Dendritic cell treated with granulocyte-macrophage colony-stimulating factor and Interleukin-4, amounts not matched to agents 40 ng/mL and 50 ng/mL, for 4 days (primary cell): ENCODE results near the gene FBXW7.

Experiments used
- H3K27ac Mint-ChIP-seq: one replicate; pipeline ENCODE4 v1.8.0; 2022; ENCODE audit warnings: mild to moderate bottlenecking, mixed read lengths
- H3K27me3 Mint-ChIP-seq: one replicate; pipeline ENCODE4 v1.8.0; 2022; ENCODE audit warnings: mild to moderate bottlenecking, mixed read lengths
- H3K36me3 Mint-ChIP-seq: one replicate; pipeline ENCODE4 v1.8.0; 2022; ENCODE audit warnings: low read depth, mixed read lengths
- H3K4me1 Mint-ChIP-seq: one replicate; pipeline ENCODE4 v1.8.0; 2022; ENCODE audit warnings: low read depth, mixed read lengths
- H3K4me3 Mint-ChIP-seq: one replicate; pipeline ENCODE4 v1.8.0; 2022; ENCODE audit warnings: mild to moderate bottlenecking, moderate library complexity, mixed read lengths
- H3K9me3 Mint-ChIP-seq: one replicate; pipeline ENCODE4 v1.8.0; 2022; ENCODE audit warnings: mixed read lengths
- intact Hi-C: fragments of 100-400 bp; cut with micrococcal nuclease; formaldehyde crosslinking; loops from one replicate; pipeline ENCODE4 v1.15.0; 2022

FBXW7 gene

GRCh38 chr4:152369902-152370295 lies 166.0 kb downstream of the FBXW7 start:
- intact Hi-C loops, result no loop called here
- Mint-ChIP-seq H3K4me1 (no peaks in the 10 kb centered on the region), H3K9me3 (no peaks in the 10 kb centered on the region), H3K27ac (no peak overlapping the region), H3K36me3 (peaks cover 13% of the 10 kb centered on the region), H3K4me3 (no peak overlapping the region), H3K27me3 (no peaks in the 10 kb centered on the region)

GRCh38 chr4:152369203-152369901 lies 166.5 kb downstream of the FBXW7 start:
- no peak overlapping the region for H3K27ac Mint-ChIP-seq
- no peaks in the 10 kb centered on the region for H3K4me1 Mint-ChIP-seq
- intact Hi-C loops, result no loop called here
- no peaks in the 10 kb centered on the region for H3K27me3 Mint-ChIP-seq
- H3K9me3 Mint-ChIP-seq, result no peaks in the 10 kb centered on the region
- peaks cover 13% of the 10 kb centered on the region for H3K36me3 Mint-ChIP-seq
- H3K4me3 Mint-ChIP-seq, result no peak overlapping the region

- peaks cover 13% of the 10 kb centered on the region for H3K36me3 Mint-ChIP-seq
- no peaks in the 10 kb centered on the region for H3K27me3 Mint-ChIP-seq
- intact Hi-C loops, result no loop called here
- H3K9me3 Mint-ChIP-seq, result no peaks in the 10 kb centered on the region
- no peak overlapping the region for H3K27ac Mint-ChIP-seq
- H3K4me3 Mint-ChIP-seq, result no peak overlapping the region
- peaks cover 4% of the 10 kb centered on the region for H3K4me1 Mint-ChIP-seq
Measured at GRCh38 chr4:152368001-152368400, 167.9 kb downstream of the FBXW7 start.

DNA sequence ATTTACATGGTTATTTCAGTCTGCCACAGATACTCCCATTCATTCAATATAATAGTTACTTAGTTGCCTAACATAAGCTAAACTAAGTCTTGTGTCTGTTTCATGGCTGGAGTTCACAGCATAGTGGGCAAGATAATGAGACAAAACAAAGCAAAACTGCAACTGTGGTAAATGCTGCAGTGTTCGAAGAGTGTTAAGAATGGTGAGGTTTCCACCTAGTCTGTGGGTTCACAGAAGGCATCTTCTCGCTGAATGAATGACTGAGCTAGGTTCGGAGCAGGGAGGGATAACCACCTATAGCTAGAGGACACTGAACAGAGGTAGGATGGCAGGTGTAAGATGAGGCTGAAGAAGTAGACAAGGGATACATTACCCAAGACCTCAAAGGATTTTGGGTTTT lies 171.0 kb downstream of the FBXW7 start:
- no peaks in the 10 kb centered on the region for H3K9me3 Mint-ChIP-seq
- peaks cover 5% of the 10 kb centered on the region for H3K4me1 Mint-ChIP-seq
- no peaks in the 10 kb centered on the region for H3K27me3 Mint-ChIP-seq
- no peak overlapping the region for H3K4me3 Mint-ChIP-seq
- H3K36me3 Mint-ChIP-seq, result peaks cover 13% of the 10 kb centered on the region
- intact Hi-C loops, result no loop called here
- H3K27ac Mint-ChIP-seq, result no peak overlapping the region

DNA sequence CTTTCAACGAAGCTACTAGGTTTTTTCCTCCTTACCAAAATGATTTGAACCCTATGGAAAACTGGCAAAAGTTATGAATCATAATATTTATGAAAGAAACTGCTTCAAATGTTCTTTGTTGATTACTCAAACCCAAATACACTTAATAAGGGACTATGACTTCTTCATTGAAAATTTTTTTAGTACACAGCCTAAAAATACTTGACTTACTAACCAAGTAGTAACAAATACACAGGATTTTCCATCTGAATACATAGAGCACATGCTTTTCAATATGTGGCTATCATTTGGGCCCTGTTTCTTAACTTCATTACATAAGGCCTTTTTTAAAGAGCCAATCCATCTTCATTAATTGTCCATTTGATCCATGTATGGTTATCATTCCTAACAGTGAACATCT lies 171.5 kb downstream of the FBXW7 start:
- H3K9me3 Mint-ChIP-seq, result no peaks in the 10 kb centered on the region
- H3K36me3 Mint-ChIP-seq, result peaks cover 13% of the 10 kb centered on the region
- peaks cover 10% of the 10 kb centered on the region for H3K4me1 Mint-ChIP-seq
- no peaks in the 10 kb centered on the region for H3K27me3 Mint-ChIP-seq
- no peak overlapping the region for H3K4me3 Mint-ChIP-seq
- intact Hi-C loops, result no loop called here
- H3K27ac Mint-ChIP-seq, result no peak overlapping the region

DNA sequence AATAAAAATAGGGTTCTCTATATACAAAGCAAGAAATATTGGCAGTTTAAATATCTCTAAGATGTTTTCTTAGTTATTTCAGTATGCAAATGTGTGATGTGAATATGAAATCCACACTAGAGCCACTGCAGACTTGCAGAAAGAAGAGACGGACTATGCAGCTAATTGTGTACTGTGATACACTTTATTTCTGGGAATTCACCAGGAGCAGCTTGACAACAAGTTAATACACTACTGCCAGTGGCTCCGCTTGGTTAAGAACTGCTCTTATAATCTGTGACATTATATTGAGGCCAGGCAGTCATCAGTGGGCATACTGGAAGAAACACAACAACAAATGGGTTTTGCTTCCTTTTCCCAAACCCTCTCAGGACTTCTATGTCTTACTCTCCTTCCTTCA lies 172.0 kb downstream of the FBXW7 start:
- Mint-ChIP-seq H3K27me3 (no peaks in the 10 kb centered on the region), H3K27ac (no peak overlapping the region), H3K4me1 (peaks cover 13% of the 10 kb centered on the region), H3K9me3 (no peaks in the 10 kb centered on the region), H3K4me3 (no peak overlapping the region), H3K36me3 (peaks cover 13% of the 10 kb centered on the region)
- intact Hi-C loops, result no loop called here

- Mint-ChIP-seq H3K27me3 (no peaks in the 10 kb centered on the region), H3K27ac (no peak overlapping the region), H3K4me3 (no peak overlapping the region), H3K9me3 (no peaks in the 10 kb centered on the region), H3K4me1 (peaks cover 13% of the 10 kb centered on the region), H3K36me3 (peaks cover 13% of the 10 kb centered on the region)
- intact Hi-C loops, result no loop called here
Measured at GRCh38 chr4:152363086-152363485, 172.8 kb downstream of the FBXW7 start.

GRCh38 chr4:152360045-152360410 lies 175.9 kb downstream of the FBXW7 start:
- Mint-ChIP-seq H3K9me3 (no peaks in the 10 kb centered on the region), H3K27ac (no peak overlapping the region), H3K4me3 (no peak overlapping the region), H3K36me3 (peaks cover under 1% of the 10 kb centered on the region), H3K27me3 (no peaks in the 10 kb centered on the region), H3K4me1 (peaks cover 13% of the 10 kb centered on the region)
- intact Hi-C loops, result no loop called here

DNA sequence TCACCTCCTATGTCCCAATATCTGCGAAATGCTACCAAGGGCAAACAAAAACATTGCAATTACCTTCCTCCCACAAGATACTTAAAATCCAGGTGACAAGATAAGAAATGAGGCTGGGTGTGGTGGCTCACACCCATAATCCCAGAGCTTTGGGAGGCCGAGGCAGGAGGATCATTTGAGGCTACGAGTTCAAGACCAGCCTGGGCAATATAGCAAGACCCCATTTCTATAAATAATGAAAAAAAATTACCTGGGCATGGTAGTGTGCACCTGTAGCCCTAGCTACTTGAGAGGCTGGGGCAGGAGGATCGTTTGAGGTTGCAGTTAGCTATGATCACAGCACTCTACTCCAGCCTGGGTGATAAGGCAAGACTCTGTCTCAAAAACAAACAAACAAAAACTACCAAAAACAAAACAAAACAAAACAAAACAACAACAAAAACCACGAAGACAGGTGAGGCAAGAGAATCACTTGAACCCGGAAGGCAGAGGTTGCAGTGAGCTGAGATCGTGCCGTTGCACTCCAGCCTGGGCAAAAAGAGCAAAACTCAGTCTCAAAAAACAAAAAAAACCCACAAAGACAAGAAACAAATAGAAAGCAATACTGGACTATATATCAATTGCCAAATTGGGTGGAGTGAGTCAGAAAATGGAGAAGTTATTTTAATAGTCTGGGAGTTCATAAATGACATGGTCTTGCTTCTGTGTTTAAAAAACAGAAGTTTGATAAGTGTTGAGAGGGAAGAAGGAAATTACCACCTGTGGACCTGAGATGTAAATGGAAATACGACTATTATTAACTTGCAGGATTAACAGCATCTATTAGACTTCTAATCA lies 176.5 kb downstream of the FBXW7 start:
- H3K9me3 Mint-ChIP-seq, result no peaks in the 10 kb centered on the region
- H3K27ac Mint-ChIP-seq, result peak overlapping the region; percentile 61
- intact Hi-C loops, result no loop called here
- H3K27me3 Mint-ChIP-seq, result no peaks in the 10 kb centered on the region
- peaks cover 13% of the 10 kb centered on the region for H3K4me1 Mint-ChIP-seq
- H3K4me3 Mint-ChIP-seq, result peak overlapping the region; percentile 50
- no peaks in the 10 kb centered on the region for H3K36me3 Mint-ChIP-seq

DNA sequence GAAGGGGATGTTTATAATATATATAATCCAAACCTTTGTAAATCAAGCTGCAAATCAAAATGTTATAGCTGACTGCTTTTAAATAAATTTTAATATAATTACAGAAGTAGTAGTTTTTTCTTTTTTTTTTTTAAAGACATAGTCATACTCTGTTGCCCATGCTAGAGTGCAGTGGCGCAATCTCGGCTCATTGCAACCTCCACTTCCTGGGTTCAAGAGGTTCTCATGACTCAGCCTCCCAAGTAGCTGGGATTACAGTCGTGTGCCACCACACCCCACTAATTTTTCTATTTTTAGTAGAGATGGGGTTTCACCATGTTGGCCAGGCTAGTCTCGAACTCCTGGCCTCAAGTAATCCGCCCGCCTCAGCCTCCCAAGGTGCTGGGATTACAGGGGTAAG lies 178.7 kb downstream of the FBXW7 start:
- intact Hi-C loops, result no loop called here
- Mint-ChIP-seq H3K27me3 (no peaks in the 10 kb centered on the region), H3K9me3 (no peaks in the 10 kb centered on the region), H3K27ac (no peak overlapping the region), H3K36me3 (no peaks in the 10 kb centered on the region), H3K4me1 (peaks cover 9% of the 10 kb centered on the region), H3K4me3 (no peak overlapping the region)

DNA sequence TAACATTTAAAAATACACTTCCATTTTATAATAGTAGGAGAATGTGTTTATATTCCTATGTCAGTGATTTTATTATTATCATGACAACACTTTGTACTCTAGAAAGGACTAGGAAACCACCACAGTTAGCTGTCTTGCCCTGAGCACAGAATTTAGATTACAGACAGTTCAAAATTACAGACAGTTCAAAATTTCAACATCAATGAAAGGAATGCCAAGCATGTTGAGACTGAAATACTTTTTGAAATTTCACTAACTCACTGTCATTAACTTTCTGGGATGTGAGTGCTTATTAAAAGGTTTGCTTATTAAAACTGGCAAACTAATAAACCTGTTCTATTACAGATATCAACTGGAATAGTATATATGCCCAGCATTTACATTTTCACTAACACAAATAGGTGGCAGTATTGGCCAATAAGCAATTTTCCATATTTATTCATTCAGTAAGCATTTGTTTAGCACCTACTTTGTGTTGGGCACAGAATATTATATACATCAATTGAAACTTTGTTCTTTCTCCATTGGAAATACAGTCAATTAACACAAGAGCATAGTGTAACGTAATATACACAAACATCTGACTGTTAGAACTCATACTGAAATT lies 179.4 kb downstream of the FBXW7 start:
- intact Hi-C loops, result no loop called here
- H3K27ac Mint-ChIP-seq, result no peak overlapping the region
- peaks cover 9% of the 10 kb centered on the region for H3K4me1 Mint-ChIP-seq
- no peaks in the 10 kb centered on the region for H3K36me3 Mint-ChIP-seq
- no peaks in the 10 kb centered on the region for H3K9me3 Mint-ChIP-seq
- no peaks in the 10 kb centered on the region for H3K27me3 Mint-ChIP-seq
- H3K4me3 Mint-ChIP-seq, result no peak overlapping the region

- intact Hi-C loops, result no loop called here
- Mint-ChIP-seq H3K27ac (no peak overlapping the region), H3K36me3 (no peaks in the 10 kb centered on the region), H3K9me3 (no peaks in the 10 kb centered on the region), H3K4me3 (no peak overlapping the region), H3K27me3 (no peaks in the 10 kb centered on the region), H3K4me1 (no peaks in the 10 kb centered on the region)
Measured at GRCh38 chr4:152352622-152353116, 183.2 kb downstream of the FBXW7 start.

GRCh38 chr4:152352215-152352614 lies 183.7 kb downstream of the FBXW7 start:
- Mint-ChIP-seq H3K36me3 (no peaks in the 10 kb centered on the region), H3K27ac (no peak overlapping the region), H3K4me3 (no peak overlapping the region), H3K27me3 (no peaks in the 10 kb centered on the region), H3K9me3 (no peaks in the 10 kb centered on the region), H3K4me1 (no peaks in the 10 kb centered on the region)
- intact Hi-C loops, result no loop called here

- H3K9me3 Mint-ChIP-seq, result no peaks in the 10 kb centered on the region
- intact Hi-C loops, result no loop called here
Measured at GRCh38 chr4:152351080-152351479, 184.8 kb downstream of the FBXW7 start.

More at GRCh38 chr4:152351080-152351479, 184.8 kb downstream of the FBXW7 start:
- H3K27me3 Mint-ChIP-seq, result no peaks in the 10 kb centered on the region
- H3K4me1 Mint-ChIP-seq, result no peaks in the 10 kb centered on the region
- no peak overlapping the region for H3K4me3 Mint-ChIP-seq
- H3K36me3 Mint-ChIP-seq, result peaks cover 11% of the 10 kb centered on the region
- no peak overlapping the region for H3K27ac Mint-ChIP-seq
